T-cell (primary cell): Measurements from ENCODE around the gene INO80D. TPM values are rescaled to one million over a fixed set of nuclear protein-coding genes. Genes with fewer than 3 reads are reported as not detected.
"Not testable (repeated sequence)": the region's sequence is repeated elsewhere in the genome, so short reads cannot be mapped to it uniquely, and the experiment has no call there.

Source experiments
- ATAC-seq, 4 experiments: fragments of 200-7000 bp in 3 of 4; fragments of 150-1000 bp in 1 of 4; cut with Tn5 transposase; replicated peaks in 1 of 4; 1 replicate in 3 of 4; 2 replicates in 1 of 4; pipeline ENCODE4 v1.10.0; 2021; ENCODE audit warnings: moderate library complexity in 3 of 4, mild to moderate bottlenecking in 2 of 4, moderate number of reproducible peaks in 1 of 4
- CTCF ChIA-PET, 2 donors: fragments of 300-600 bp; sonication (Branson Sonifier 250); formaldehyde crosslinking; loops; one replicate each; lab custom pipeline; 2022; ENCODE audit warnings: antibody characterized with exemption in 2 of 2; lab: Charles Lee
- POLR2A ChIA-PET, 2 donors: fragments of 300-600 bp; sonication (Branson Sonifier 250); formaldehyde crosslinking; loops; one replicate each; lab custom pipeline; 2022; ENCODE audit warnings: antibody characterized with exemption in 2 of 2; lab: Charles Lee
- DNase-seq, 35 experiments: peaks; one replicate each; pipeline versions ENCODE4 v3.0.0 to v3.0.0-alpha.2; 2013 to 2023
- H3K27ac ChIP-seq: one replicate; pipeline ENCODE4 v1.5.1; 2013; ENCODE audit warnings: low read length
- H3K27me3 ChIP-seq, 2 experiments: replicated peaks in 1 of 2; 1 replicate in 1 of 2; 2 replicates in 1 of 2; pipeline versions ENCODE4 v1.6.1 to v1.7.0; 2013; ENCODE audit warnings: low read length in 1 of 2, mixed read lengths in 1 of 2; ENCODE audit not compliant: control insufficient read depth in 2 of 2, insufficient read depth in 2 of 2; ENCODE audit errors: extremely low read depth in 1 of 2
- H3K36me3 ChIP-seq, 2 donors: 1 replicate in 1 of 2; 2 replicates in 1 of 2; pipeline versions ENCODE4 v1.6.1 to v1.7.0; 2013; ENCODE audit warnings: low read length in 1 of 2; ENCODE audit not compliant: control insufficient read depth in 2 of 2, insufficient read depth in 1 of 2; ENCODE audit errors: extremely low read depth in 1 of 2
- H3K4me1 ChIP-seq, 2 experiments: 1 replicate in 1 of 2; 2 replicates in 1 of 2; pipeline versions ENCODE4 v1.6.1 to v1.7.0; 2013; ENCODE audit warnings: low read length in 2 of 2, mixed read lengths in 1 of 2; ENCODE audit not compliant: insufficient read depth in 2 of 2, control insufficient read depth in 1 of 2; ENCODE audit errors: extremely low read depth in 1 of 2
- H3K4me3 ChIP-seq, 2 donors: 1 replicate in 1 of 2; 2 replicates in 1 of 2; pipeline versions ENCODE4 v1.5.1 to v1.7.0; 2013; ENCODE audit warnings: mild to moderate bottlenecking in 2 of 2, low read length in 1 of 2, moderate library complexity in 1 of 2; ENCODE audit not compliant: control insufficient read depth in 1 of 2; ENCODE audit errors: extremely low read depth in 1 of 2
- H3K9me3 ChIP-seq: 2 replicates; pipeline ENCODE4 v1.7.0; 2013
- H3K27ac Mint-ChIP-seq, 2 donors: one replicate each; pipeline ENCODE4 v1.8.0; 2020 to 2021; ENCODE audit warnings: mild to moderate bottlenecking in 2 of 2, mixed read lengths in 2 of 2
- H3K27me3 Mint-ChIP-seq, 2 donors: one replicate each; pipeline ENCODE4 v1.8.0; 2021 to 2022; ENCODE audit warnings: mixed read lengths in 2 of 2
- H3K36me3 Mint-ChIP-seq: one replicate; pipeline ENCODE4 v1.8.0; 2021; ENCODE audit warnings: mixed read lengths
- H3K4me1 Mint-ChIP-seq, 3 donors: one replicate each; pipeline ENCODE4 v1.8.0; 2020 to 2022; ENCODE audit warnings: mixed read lengths in 3 of 3, mild to moderate bottlenecking in 1 of 3
- H3K4me3 Mint-ChIP-seq, 3 donors: one replicate each; pipeline ENCODE4 v1.8.0; 2020 to 2022; ENCODE audit warnings: mild to moderate bottlenecking in 3 of 3, mixed read lengths in 3 of 3, moderate library complexity in 3 of 3
- H3K9me3 Mint-ChIP-seq, 3 donors: one replicate each; pipeline ENCODE4 v1.8.0; 2020 to 2022; ENCODE audit warnings: mixed read lengths in 3 of 3
- WGBS: methylation state at CpG from one replicate; pipeline ENCODE4 v1.1.5; 2013; ENCODE audit warnings: missing lambda C conversion rate; ENCODE audit not compliant: insufficient coverage; 5-methylcytosine and 5-hydroxymethylcytosine counted together
- total RNA-seq, 35 experiments: library from RNA in 6 of 35; stranded (reverse) in 6 of 35; fragments of 120-200 nt in 1 of 35; gene quantifications; one replicate each; pipeline versions ENCODE4 v1.2.1 to v1.2.4 and lab custom pipeline; 2013 to 2026

Gene INO80D
- total RNA-seq, 5 donors from 2014 or later (not counting 1 experiment from before 2014, with no cell fraction given) = 34.2 to 49.8 (median 41.9) TPM

DNA sequence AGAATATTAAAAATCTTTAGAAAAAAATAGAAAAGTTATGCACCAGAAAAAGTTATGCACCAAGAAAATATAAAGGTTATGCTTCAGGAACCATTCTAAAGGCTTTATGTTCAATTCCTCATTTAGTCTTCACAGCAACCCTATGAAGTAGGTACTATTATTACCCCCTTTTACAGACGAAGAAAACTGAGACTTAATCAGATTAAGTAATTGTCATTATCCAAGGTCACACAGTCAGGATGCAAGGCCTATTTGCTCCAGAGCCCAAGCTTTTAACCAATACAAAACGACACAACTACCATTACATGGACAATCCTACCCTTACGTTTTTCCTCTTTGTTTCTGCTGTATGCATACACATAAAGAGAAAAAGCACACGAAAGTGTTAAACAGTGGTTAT, 5.0 kb downstream of the INO80D start:
- H3K4me3 Mint-ChIP-seq = no peak overlapping the region
- H3K27ac Mint-ChIP-seq = no peak overlapping the region
- Histone ChIP-seq H3K9me3 (no peaks in the 10 kb centered on the region), H3K27ac (no peak overlapping the region), H3K4me3 (no peak overlapping the region), H3K36me3 (no peaks in the 10 kb centered on the region), H3K4me1 (peaks cover 10 to 13% of the 10 kb centered on the region in 2 experiments), H3K27me3 (no peaks in the 10 kb centered on the region)
- no peak for DNase-seq
- 86% methylated on average over 1 of the region's 4 CpGs for WGBS
- no peak for ATAC-seq
- H3K27me3 Mint-ChIP-seq = no peaks in the 10 kb centered on the region
- no peaks in the 10 kb centered on the region for H3K9me3 Mint-ChIP-seq
- ChIA-PET CTCF (no interaction called here), POLR2A (no interaction called here)
- peaks cover 3% of the 10 kb centered on the region for H3K36me3 Mint-ChIP-seq
- H3K4me1 Mint-ChIP-seq = peaks cover 58 to 61% (median 60%) of the 10 kb centered on the region in 3 donors

DNA sequence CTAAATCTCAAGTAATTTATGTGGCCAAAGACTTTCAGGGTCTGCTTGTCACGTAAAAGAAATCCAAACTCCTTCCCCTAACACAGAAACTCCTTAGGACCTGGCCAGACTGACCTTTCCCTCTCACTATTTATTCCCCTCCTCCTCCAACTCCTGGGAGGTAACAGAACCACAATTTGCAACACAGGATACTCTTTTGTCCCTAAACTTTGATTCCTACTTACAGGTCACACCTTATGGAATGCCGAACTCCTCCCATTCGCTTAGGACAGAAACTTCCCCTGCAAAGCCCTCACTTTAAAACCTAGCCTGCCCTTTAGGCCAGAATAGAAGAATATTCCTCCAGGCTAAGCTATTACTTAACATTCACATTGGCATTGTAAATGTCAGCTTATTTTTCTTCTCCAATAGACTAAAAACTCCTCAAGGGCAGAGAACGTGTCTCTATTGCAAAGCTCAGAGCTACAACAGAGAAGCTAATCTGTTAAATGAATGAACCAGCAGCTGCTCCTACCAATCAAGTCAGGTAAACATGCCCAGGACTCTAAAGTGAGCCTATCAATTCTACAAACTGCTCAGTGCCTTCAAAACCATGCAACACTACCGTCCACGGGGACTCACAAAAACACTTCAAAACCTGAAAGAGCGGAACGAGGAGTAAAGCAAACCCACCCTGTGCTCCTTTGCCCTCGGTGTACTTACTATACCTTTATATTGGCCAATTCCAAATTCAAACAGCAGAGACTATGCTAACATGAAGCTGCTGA, 6.1 kb downstream of the INO80D start:
- POLR2A ChIA-PET = no interaction called here
- no peaks in the 10 kb centered on the region for H3K36me3 ChIP-seq
- no peak overlapping the region for H3K4me3 ChIP-seq
- Mint-ChIP-seq H3K9me3 (no peaks in the 10 kb centered on the region), H3K36me3 (peaks cover 3% of the 10 kb centered on the region), H3K4me3 (peak overlapping the region in 1 of 3 donors; percentile 5), H3K4me1 (peaks cover 61 to 65% (median 64%) of the 10 kb centered on the region in 3 donors), H3K27ac (peak overlapping the region in 1 of 2 donors; percentile 22), H3K27me3 (no peaks in the 10 kb centered on the region)
- DNase-seq = no peak
- ATAC-seq = no peak
- H3K4me1 ChIP-seq = peaks cover 10 to 16% of the 10 kb centered on the region in 2 experiments
- WGBS = 98% methylated on average over 9 of the region's 9 CpGs
- H3K27ac ChIP-seq = no peak overlapping the region
- CTCF ChIA-PET = no interaction called here
- no peaks in the 10 kb centered on the region for H3K9me3 ChIP-seq
- H3K27me3 ChIP-seq = no peaks in the 10 kb centered on the region

DNA sequence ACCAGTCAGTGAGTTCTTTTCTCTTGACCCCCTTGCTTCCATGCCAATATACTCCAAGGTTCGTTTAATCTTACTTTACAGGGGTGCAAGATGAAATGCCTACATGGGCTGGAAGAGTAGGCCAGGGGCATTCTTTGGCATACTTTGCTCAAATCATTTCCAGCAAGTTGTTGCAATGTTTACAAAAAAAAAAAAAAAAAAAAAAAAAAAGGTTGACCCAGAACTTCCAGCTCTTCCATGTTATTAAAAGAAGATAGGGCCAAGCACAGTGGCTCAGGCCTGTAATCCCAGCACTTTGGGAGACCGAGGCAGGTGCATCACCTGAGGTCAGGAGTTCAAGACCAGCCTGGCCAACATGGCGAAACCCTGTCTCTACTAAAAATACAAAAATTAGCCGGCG, 8.1 kb downstream of the INO80D start:
- H3K27me3 ChIP-seq, H3K36me3 Mint-ChIP-seq, H3K36me3 ChIP-seq, H3K4me3 Mint-ChIP-seq, H3K9me3 ChIP-seq, ATAC-seq, H3K9me3 Mint-ChIP-seq, H3K27ac ChIP-seq, H3K27me3 Mint-ChIP-seq, H3K27ac Mint-ChIP-seq, H3K4me3 ChIP-seq, DNase-seq, POLR2A ChIA-PET: not testable (repeated sequence)
- peaks cover 57 to 59% (median 58%) of the 10 kb centered on the region in 3 donors for H3K4me1 Mint-ChIP-seq
- peaks cover under 1 to 11% of the 10 kb centered on the region in 2 experiments for H3K4me1 ChIP-seq
- no CpG with 5 or more reads among the region's 5 CpGs for WGBS
- CTCF ChIA-PET = interaction anchor here in 1 of 2 donors (0.6 kb wide), 2 partner anchors 21 to 33 kb away, joined by 3 to 8 read pairs; no protein-coding TSS in a partner anchor

DNA sequence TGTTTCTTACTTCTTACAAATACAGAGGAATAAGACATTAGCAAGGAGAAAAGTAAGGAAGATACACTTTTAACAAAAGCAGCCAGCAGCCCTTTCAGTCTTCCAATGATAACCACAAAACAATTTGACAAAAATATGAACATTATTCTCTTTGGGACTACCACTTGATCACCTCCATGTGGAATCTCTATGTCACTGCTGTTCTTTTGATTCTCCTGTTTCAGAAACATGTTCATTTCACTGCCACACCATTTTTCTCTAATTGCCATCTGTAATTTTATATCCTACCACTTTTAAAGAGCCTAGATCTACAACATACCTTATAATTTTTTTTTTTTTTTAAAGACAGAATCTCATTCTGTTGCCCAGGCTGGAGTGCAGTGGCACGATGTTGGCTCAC, 10.9 kb downstream of the INO80D start:
- Histone ChIP-seq H3K4me1 (peaks cover 0 to 15% of the 10 kb centered on the region in 2 experiments), H3K4me3 (no peak overlapping the region), H3K9me3 (no peaks in the 10 kb centered on the region), H3K27ac (no peak overlapping the region), H3K36me3 (peaks cover 0 to 9% of the 10 kb centered on the region in 2 donors), H3K27me3 (no peaks in the 10 kb centered on the region)
- Mint-ChIP-seq H3K9me3 (no peaks in the 10 kb centered on the region), H3K27me3 (no peaks in the 10 kb centered on the region), H3K4me1 (peaks cover 49 to 58% (median 50%) of the 10 kb centered on the region in 3 donors), H3K36me3 (peaks cover 8% of the 10 kb centered on the region), H3K4me3 (no peak overlapping the region), H3K27ac (no peak overlapping the region)
- POLR2A ChIA-PET = no interaction called here
- DNase-seq (no peak), ATAC-seq (no peak)
- WGBS = 100% methylated on average over 1 of the region's 1 CpG
- CTCF ChIA-PET = no interaction called here

DNA sequence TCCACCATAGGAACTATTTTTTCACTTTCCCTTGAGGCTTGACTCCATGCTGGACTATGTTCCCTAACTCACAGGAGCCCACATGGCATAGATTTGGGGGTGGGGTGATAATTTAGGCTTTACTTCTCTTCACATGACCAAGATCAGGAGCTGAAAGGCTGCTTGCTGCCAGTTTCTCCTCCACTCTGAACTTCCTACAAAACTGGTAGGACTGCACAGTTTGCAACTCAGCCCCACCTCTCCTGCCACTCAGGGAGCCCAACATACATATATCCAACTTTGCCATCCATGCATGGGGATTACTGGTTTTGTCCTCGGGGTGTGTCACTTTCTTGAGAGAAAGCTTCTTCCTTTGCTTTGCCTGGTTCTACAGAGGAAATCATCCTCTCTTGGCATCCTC, 14.2 kb downstream of the INO80D start:
- WGBS = no CpG with 5 or more reads among the region's 1 CpG

DNA sequence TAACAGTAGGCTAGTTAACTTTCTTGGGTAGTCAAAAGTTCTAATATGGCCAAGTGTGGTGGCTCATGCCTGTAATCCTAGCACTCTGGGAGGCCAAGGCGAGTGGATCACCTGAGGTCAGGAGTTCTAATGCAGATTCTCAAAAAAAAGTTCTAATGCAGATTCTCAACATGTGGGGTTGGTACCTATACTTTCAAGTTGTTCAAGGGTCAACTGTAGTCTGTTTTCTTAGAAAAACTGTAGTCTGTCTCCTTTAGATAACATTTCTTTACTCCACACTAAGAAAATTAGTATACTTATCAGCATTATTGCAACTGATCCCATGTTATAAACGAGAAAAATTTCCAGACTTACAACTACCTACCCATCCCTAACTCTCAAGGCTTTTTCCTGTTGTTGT, 16.6 kb downstream of the INO80D start:
- no peaks in the 10 kb centered on the region for H3K9me3 Mint-ChIP-seq
- POLR2A ChIA-PET = interaction anchor here in 1 of 2 donors (0.5 kb wide), 1 partner anchor 1428 kb away, joined by 3 read pairs; no protein-coding TSS in a partner anchor
- Histone ChIP-seq H3K36me3 (peaks cover 0 to 9% of the 10 kb centered on the region in 2 donors), H3K4me3 (no peak overlapping the region), H3K27me3 (no peaks in the 10 kb centered on the region), H3K27ac (no peak overlapping the region), H3K9me3 (no peaks in the 10 kb centered on the region), H3K4me1 (peaks cover 0 to 7% of the 10 kb centered on the region in 2 experiments)
- H3K27ac Mint-ChIP-seq = no peak overlapping the region
- H3K4me1 Mint-ChIP-seq = peaks cover 47 to 57% (median 56%) of the 10 kb centered on the region in 3 donors
- WGBS = 100% methylated on average over 1 of the region's 2 CpGs
- DNase-seq (no peak), ATAC-seq (no peak)
- peaks cover 12% of the 10 kb centered on the region for H3K36me3 Mint-ChIP-seq
- CTCF ChIA-PET = no interaction called here
- H3K27me3 Mint-ChIP-seq = no peaks in the 10 kb centered on the region
- H3K4me3 Mint-ChIP-seq = no peak overlapping the region

More for the DNA sequence above, 14.2 kb downstream of the INO80D start:
- H3K27me3 Mint-ChIP-seq = no peaks in the 10 kb centered on the region
- H3K4me1 Mint-ChIP-seq = peaks cover 41 to 48% (median 47%) of the 10 kb centered on the region in 3 donors
- H3K27ac ChIP-seq = no peak overlapping the region
- ChIA-PET POLR2A (interaction anchor here in 1 of 2 donors (0.7 kb wide), 1 partner anchor 1586 kb away, joined by 8 read pairs; no protein-coding TSS in a partner anchor), CTCF (interaction anchor here in 1 of 2 donors (1.1 to 1.4 kb wide), 2 partner anchors 14 to 27 kb away, joined by 3 to 4 read pairs; partner anchors contain the start of gene INO80D)
- H3K36me3 ChIP-seq = peaks cover 0 to 9% of the 10 kb centered on the region in 2 donors
- H3K4me1 ChIP-seq = peaks cover 0 to 10% of the 10 kb centered on the region in 2 experiments
- H3K36me3 Mint-ChIP-seq = peaks cover 8% of the 10 kb centered on the region
- peak overlapping the region in 1 of 2 donors; percentile 7 for H3K27ac Mint-ChIP-seq
- no peaks in the 10 kb centered on the region for H3K27me3 ChIP-seq
- DNase-seq = no peak
- H3K9me3 ChIP-seq = no peaks in the 10 kb centered on the region
- no peaks in the 10 kb centered on the region for H3K9me3 Mint-ChIP-seq
- no peak overlapping the region for H3K4me3 Mint-ChIP-seq
- no peak overlapping the region for H3K4me3 ChIP-seq
- no peak for ATAC-seq
